Testis (tissue), 2 donors: ENCODE measurements around the gene FMNL2.

Experiments
- POLR2A ChIP-seq: fragments of 450-650 bp; IDR thresholded peaks from one replicate; pipeline ENCODE4 v1.6.1; 2017; ENCODE audit warnings: antibody characterized with exemption, mild to moderate bottlenecking, moderate library complexity
- TF ChIP-seq, protein P1 (sequence below), 3 experiments: fragments of 450-650 bp in 2 of 3; fragments of 200-600 bp in 1 of 3; sonication (generic) in 1 of 3; IDR thresholded peaks; one replicate each; pipeline ENCODE4 v1.5.1; 2016 to 2019; ENCODE audit warnings: antibody characterized with exemption in 3 of 3, mild to moderate bottlenecking in 2 of 3, moderate library complexity in 1 of 3

DNA sequence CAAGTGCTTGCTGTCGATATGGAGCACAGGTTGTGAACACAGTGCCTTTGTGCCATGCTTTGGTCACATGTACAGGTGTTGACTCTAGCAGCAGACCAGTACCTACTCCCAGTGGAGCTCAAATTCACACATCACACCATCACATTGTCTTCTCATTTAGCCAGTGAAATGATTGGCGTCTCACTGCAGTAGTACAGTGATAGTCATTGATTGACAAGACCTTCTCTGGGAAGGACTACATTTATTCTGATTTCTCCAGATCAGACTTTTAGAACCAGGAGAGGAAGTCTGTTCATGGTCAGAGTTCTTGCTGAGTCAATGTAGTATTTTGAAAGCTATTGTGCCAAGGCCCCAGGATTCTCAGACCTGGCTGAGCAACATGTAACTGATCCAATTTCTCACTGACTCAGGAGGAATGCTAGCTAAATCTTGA is 75.2 kb downstream of the FMNL2 start:
- TF ChIP-seq, protein P1, sequence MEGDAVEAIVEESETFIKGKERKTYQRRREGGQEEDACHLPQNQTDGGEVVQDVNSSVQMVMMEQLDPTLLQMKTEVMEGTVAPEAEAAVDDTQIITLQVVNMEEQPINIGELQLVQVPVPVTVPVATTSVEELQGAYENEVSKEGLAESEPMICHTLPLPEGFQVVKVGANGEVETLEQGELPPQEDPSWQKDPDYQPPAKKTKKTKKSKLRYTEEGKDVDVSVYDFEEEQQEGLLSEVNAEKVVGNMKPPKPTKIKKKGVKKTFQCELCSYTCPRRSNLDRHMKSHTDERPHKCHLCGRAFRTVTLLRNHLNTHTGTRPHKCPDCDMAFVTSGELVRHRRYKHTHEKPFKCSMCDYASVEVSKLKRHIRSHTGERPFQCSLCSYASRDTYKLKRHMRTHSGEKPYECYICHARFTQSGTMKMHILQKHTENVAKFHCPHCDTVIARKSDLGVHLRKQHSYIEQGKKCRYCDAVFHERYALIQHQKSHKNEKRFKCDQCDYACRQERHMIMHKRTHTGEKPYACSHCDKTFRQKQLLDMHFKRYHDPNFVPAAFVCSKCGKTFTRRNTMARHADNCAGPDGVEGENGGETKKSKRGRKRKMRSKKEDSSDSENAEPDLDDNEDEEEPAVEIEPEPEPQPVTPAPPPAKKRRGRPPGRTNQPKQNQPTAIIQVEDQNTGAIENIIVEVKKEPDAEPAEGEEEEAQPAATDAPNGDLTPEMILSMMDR (IDR thresholded peaks at IDR 0.05), result no peak
- TF ChIP-seq POLR2A, result no peak
